ENCODE measurements around the gene BPIFB6.

The BPIFB6 gene

DNA sequence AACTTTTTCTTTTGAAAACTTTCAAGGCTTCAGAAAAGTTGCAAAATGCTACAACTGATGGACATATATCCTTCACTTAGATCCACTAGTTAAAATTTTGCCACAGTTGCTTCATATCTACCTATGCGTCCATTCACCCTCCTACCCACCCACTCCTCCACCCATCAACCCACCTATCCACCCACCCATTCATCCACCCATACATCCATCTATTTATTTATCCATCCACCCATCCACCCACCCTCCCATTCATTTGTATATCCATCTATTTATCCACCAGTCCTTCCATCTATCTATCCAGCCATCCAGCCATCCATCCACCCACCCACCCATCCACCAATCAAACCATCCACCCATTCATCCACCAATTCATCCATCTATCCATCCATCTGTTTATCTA, 61.6 kb downstream of the BPIFB6 start:
- no peak for FAIRE-seq

- no peak for FAIRE-seq
These were observed 62.1 kb downstream of the BPIFB6 start for GRCh38 chr20:33093582-33093981.
